GM23338 (cell line): ENCODE results near the gene ATIC. TPM values are rescaled to one million over a fixed set of nuclear protein-coding genes. Genes with fewer than 3 reads are reported as not detected.

Source experiments
- ATAC-seq: fragments of 200-7000 bp; cut with Tn5 transposase; 3 replicates; pipeline ENCODE4 v1.9.1; 2020
- DNase-seq: peaks from one replicate; pipeline ENCODE4 v3.0.0-alpha.2; 2015; ENCODE audit warnings: low spot score
- H2AFZ ChIP-seq: fragments of 200-600 bp; sonication (generic); 2 replicates; pipeline ENCODE4 v1.8.0; 2016; ENCODE audit warnings: antibody characterized with exemption, mild to moderate bottlenecking, moderate library complexity
- H3F3A ChIP-seq: fragments of 200-600 bp; sonication (generic); replicated peaks from 2 replicates; pipeline ENCODE4 v1.8.0; 2017; ENCODE audit warnings: antibody characterized with exemption, mixed run types, low read depth
- H3K27ac ChIP-seq: fragments of 200-600 bp; sonication (generic); 2 replicates; pipeline ENCODE4 v1.6.1; 2016; ENCODE audit warnings: low read depth
- H3K27me3 ChIP-seq: fragments of 200-600 bp; sonication (generic); 2 replicates; pipeline ENCODE4 v1.8.0; 2016; ENCODE audit warnings: mild to moderate bottlenecking, mixed run types, moderate library complexity; ENCODE audit not compliant: insufficient read depth
- H3K36me3 ChIP-seq: fragments of 200-600 bp; sonication (generic); 2 replicates; pipeline ENCODE4 v1.8.0; 2016; ENCODE audit warnings: mild to moderate bottlenecking; ENCODE audit not compliant: insufficient read depth
- H3K4me1 ChIP-seq: fragments of 200-600 bp; sonication (generic); 2 replicates; pipeline ENCODE4 v1.8.0; 2016; ENCODE audit warnings: mild to moderate bottlenecking, moderate library complexity; ENCODE audit not compliant: insufficient read depth
- H3K4me2 ChIP-seq: fragments of 200-600 bp; sonication (generic); 2 replicates; pipeline ENCODE4 v1.7.1; 2017; ENCODE audit warnings: mixed run types
- H3K4me3 ChIP-seq: fragments of 200-600 bp; sonication (generic); 2 replicates; pipeline ENCODE4 v1.6.1; 2016; ENCODE audit warnings: mixed run types
- H3K79me2 ChIP-seq: fragments of 200-600 bp; sonication (generic); replicated peaks from 2 replicates; pipeline ENCODE4 v1.8.0; 2017; ENCODE audit warnings: mild to moderate bottlenecking; ENCODE audit not compliant: insufficient read depth
- H3K9me2 ChIP-seq: fragments of 200-600 bp; sonication (generic); 2 replicates; pipeline ENCODE4 v1.8.0; 2017; ENCODE audit not compliant: insufficient read depth
- H4K20me1 ChIP-seq: fragments of 200-600 bp; sonication (generic); replicated peaks from 2 replicates; pipeline ENCODE4 v1.8.0; 2017; ENCODE audit warnings: mild to moderate bottlenecking; ENCODE audit not compliant: insufficient read depth
- H3K27ac Mint-ChIP-seq: 2 replicates; pipeline ENCODE4 v1.8.0; 2020; ENCODE audit warnings: inconsistent platforms, mild to moderate bottlenecking, moderate library complexity, mixed read lengths
- H3K27me3 Mint-ChIP-seq: 3 replicates; pipeline ENCODE4 v1.8.0; 2022; ENCODE audit warnings: low read depth, mild to moderate bottlenecking, moderate library complexity, mixed read lengths, inconsistent platforms; ENCODE audit not compliant: insufficient read depth, poor library complexity
- H3K36me3 Mint-ChIP-seq: 3 replicates; pipeline ENCODE4 v1.8.0; 2021; ENCODE audit warnings: low read depth, mild to moderate bottlenecking, inconsistent platforms, moderate library complexity, mixed read lengths
- H3K4me1 Mint-ChIP-seq: 3 replicates; pipeline ENCODE4 v1.8.0; 2020; ENCODE audit warnings: mild to moderate bottlenecking, inconsistent platforms, mixed read lengths
- H3K4me3 Mint-ChIP-seq: 3 replicates; pipeline ENCODE4 v1.8.0; 2021; ENCODE audit warnings: moderate library complexity, mild to moderate bottlenecking, inconsistent platforms, mixed read lengths
- H3K9me3 Mint-ChIP-seq: 3 replicates; pipeline ENCODE4 v1.8.0; 2020; ENCODE audit warnings: moderate library complexity, mild to moderate bottlenecking, inconsistent platforms, mixed read lengths
- CREB1 ChIP-seq: fragments of 250-450 bp; sonication (Bioruptor Pico); IDR thresholded peaks from 2 replicates; pipeline ENCODE4 v1.5.0; 2020; ENCODE audit warnings: low read depth, mild to moderate bottlenecking, moderate library complexity
- CTCF ChIP-seq, 2 experiments: fragments of 200-600 bp in 1 of 2; sonication (generic) in 1 of 2; conservative IDR thresholded peaks; 2 replicates each; pipeline versions ENCODE4 v1.5.1 to v1.6.1; 2016 to 2017; ENCODE audit warnings: antibody characterized with exemption in 2 of 2, low read depth in 2 of 2, mild to moderate bottlenecking in 2 of 2, moderate library complexity in 1 of 2
- ETS1 ChIP-seq: IDR thresholded peaks from 2 replicates; pipeline ENCODE4 v1.6.1; 2016; ENCODE audit warnings: antibody characterized with exemption
- EZH2 ChIP-seq: fragments of 200-600 bp; sonication (generic); IDR thresholded peaks from one replicate; pipeline ENCODE4 v1.8.0; 2017; ENCODE audit warnings: antibody characterized with exemption, mild to moderate bottlenecking, low read depth; ENCODE audit not compliant: unreplicated experiment
- EZH2phosphoT487 ChIP-seq: fragments of 200-600 bp; sonication (generic); IDR thresholded peaks from one replicate; pipeline ENCODE4 v1.8.1; 2018; ENCODE audit warnings: antibody characterized with exemption; ENCODE audit not compliant: unreplicated experiment
- JUNB ChIP-seq: IDR thresholded peaks from one replicate; pipeline ENCODE4 v1.6.1; 2016; ENCODE audit warnings: antibody characterized with exemption; ENCODE audit not compliant: unreplicated experiment
- NANOG ChIP-seq: IDR thresholded peaks from 2 replicates; pipeline ENCODE4 v1.6.1; 2016; ENCODE audit warnings: antibody characterized with exemption, borderline replicate concordance
- POLR2AphosphoS5 ChIP-seq: IDR thresholded peaks from 2 replicates; pipeline ENCODE4 v1.6.1; 2016; ENCODE audit warnings: antibody characterized with exemption, low read depth
- REST ChIP-seq: IDR thresholded peaks from one replicate; pipeline ENCODE4 v1.6.1; 2018; ENCODE audit warnings: antibody characterized with exemption; ENCODE audit not compliant: unreplicated experiment
- STAT1 ChIP-seq: IDR thresholded peaks from one replicate; pipeline ENCODE4 v1.6.1; 2016; ENCODE audit warnings: antibody characterized with exemption; ENCODE audit not compliant: unreplicated experiment
- ZNF114 ChIP-seq: fragments of 250-450 bp; sonication (Bioruptor Pico); IDR thresholded peaks from 2 replicates; pipeline ENCODE4 v1.5.0; 2020; ENCODE audit warnings: mild to moderate bottlenecking, moderate library complexity
- ZNF331 ChIP-seq: fragments of 250-450 bp; sonication (Bioruptor Pico); IDR thresholded peaks from 2 replicates; pipeline ENCODE4 v1.5.0; 2020; ENCODE audit warnings: low read depth, mild to moderate bottlenecking, moderate library complexity
- ZNF462 ChIP-seq: fragments of 250-450 bp; sonication (Bioruptor Pico); IDR thresholded peaks from 2 replicates; pipeline ENCODE4 v1.5.0; 2020; ENCODE audit warnings: mild to moderate bottlenecking, moderate library complexity
- polyA plus RNA-seq: library from polyadenylated mRNA; unstranded; fragments of >200 nt; fragmentation: Nextera tagmentation; extraction: Ambion mirVana; gene quantifications from 2 replicates; pipeline ENCODE4 v1.2.1, GENCODE V29; 2016
- total RNA-seq: library from RNA; depleted of rRNA; stranded (reverse); fragments of >200 nt; shearing (Covaris generic); gene quantifications from 2 replicates; pipeline ENCODE4 v1.2.3, GENCODE V29; 2014

ATIC gene
- total and polyA plus RNA-seq, 2 experiments from 2014 or later, result 118 to 185 TPM

GRCh38 chr2:215358312-215358845 lies 46.5 kb downstream of the ATIC start:
- H3K79me2 ChIP-seq, result no peaks in the 10 kb centered on the region
- no peak overlapping the region for H3K4me2 ChIP-seq
- H3K4me1 ChIP-seq, result no peaks in the 10 kb centered on the region
- no peak overlapping the region for H3K27ac ChIP-seq
- Mint-ChIP-seq H3K27me3 (no peaks in the 10 kb centered on the region), H3K27ac (peak overlapping the region; percentile 47; the same call in 1 of the 2 replicates), H3K36me3 (peaks cover 20% of the 10 kb centered on the region; the same call in 2 of the 3 replicates), H3K9me3 (no peaks in the 10 kb centered on the region), H3K4me3 (no peak overlapping the region), H3K4me1 (peaks cover 13% of the 10 kb centered on the region)
- TF ChIP-seq ZNF462 (no peak), ZNF331 (CRISPR knock-in tag) (no peak), ETS1 (no peak), POLR2AphosphoS5 (no peak), ZNF114 (CRISPR knock-in tag) (no peak), STAT1 (no peak), CTCF (conservative IDR thresholded peaks at IDR 0.05; ENCODE audit: low read depth in 2 of 2) (no peak), CREB1 (CRISPR knock-in tag) (no peak), EZH2 (no peak), JUNB (no peak), REST (no peak), EZH2phosphoT487 (no peak), NANOG (no peak)
- no peaks in the 10 kb centered on the region for H3K9me2 ChIP-seq
- ATAC-seq (no peak), DNase-seq (no peak)
- no peak overlapping the region for H2AFZ ChIP-seq
- H3F3A ChIP-seq, result 0 out of 2 replicates have a peak, but pooled peaks cover 5% of the 10 kb centered on the region
- no peaks in the 10 kb centered on the region for H3K27me3 ChIP-seq
- peaks cover 20% of the 10 kb centered on the region; the same call in 1 of the 2 replicates for H3K36me3 ChIP-seq
- no peaks in the 10 kb centered on the region; the same call in none of the 2 replicates for H4K20me1 ChIP-seq
- H3K4me3 ChIP-seq, result no peak overlapping the region
